ENCODE data around the gene TRAF2.

TRAF2 gene

GRCh38 chr9:136964171-136964689, 77.9 kb downstream of the TRAF2 start:
- Histone ChIP-seq H2AFZ (ENCODE audit: low read length) (no peak overlapping the region), H3F3A (ENCODE audit: insufficient read depth, low read length) (no peaks in the 10 kb centered on the region), H4K20me1 (ENCODE audit: insufficient read depth, low read length) (no peaks in the 10 kb centered on the region), H3K9me3 (replicated peaks; ENCODE audit: insufficient read depth, low read length) (no peaks in the 10 kb centered on the region), H3K4me3 (ENCODE audit: low read length) (no peak overlapping the region), H3K4me1 (ENCODE audit: low read length) (no peaks in the 10 kb centered on the region), H3K27ac (ENCODE audit: low read length) (no peak overlapping the region), H3K9ac (ENCODE audit: low read length) (no peak overlapping the region), H3K9me2 (replicated peaks; ENCODE audit: insufficient read depth, low read length) (no peaks in the 10 kb centered on the region), H3K79me2 (ENCODE audit: low read length) (no peaks in the 10 kb centered on the region), H3K36me3 (replicated peaks; ENCODE audit: insufficient read depth, low read length) (no peaks in the 10 kb centered on the region), H3K27me3 (replicated peaks; ENCODE audit: insufficient read depth, low read length) (peaks cover 70% of the 10 kb centered on the region), H3K4me2 (ENCODE audit: low read depth, low read length) (peak overlapping the region; percentile 14; the same call in 1 of the 2 replicates)
- TF ChIP-seq, protein P1, sequence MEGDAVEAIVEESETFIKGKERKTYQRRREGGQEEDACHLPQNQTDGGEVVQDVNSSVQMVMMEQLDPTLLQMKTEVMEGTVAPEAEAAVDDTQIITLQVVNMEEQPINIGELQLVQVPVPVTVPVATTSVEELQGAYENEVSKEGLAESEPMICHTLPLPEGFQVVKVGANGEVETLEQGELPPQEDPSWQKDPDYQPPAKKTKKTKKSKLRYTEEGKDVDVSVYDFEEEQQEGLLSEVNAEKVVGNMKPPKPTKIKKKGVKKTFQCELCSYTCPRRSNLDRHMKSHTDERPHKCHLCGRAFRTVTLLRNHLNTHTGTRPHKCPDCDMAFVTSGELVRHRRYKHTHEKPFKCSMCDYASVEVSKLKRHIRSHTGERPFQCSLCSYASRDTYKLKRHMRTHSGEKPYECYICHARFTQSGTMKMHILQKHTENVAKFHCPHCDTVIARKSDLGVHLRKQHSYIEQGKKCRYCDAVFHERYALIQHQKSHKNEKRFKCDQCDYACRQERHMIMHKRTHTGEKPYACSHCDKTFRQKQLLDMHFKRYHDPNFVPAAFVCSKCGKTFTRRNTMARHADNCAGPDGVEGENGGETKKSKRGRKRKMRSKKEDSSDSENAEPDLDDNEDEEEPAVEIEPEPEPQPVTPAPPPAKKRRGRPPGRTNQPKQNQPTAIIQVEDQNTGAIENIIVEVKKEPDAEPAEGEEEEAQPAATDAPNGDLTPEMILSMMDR (IDR thresholded peaks at IDR 0.05; ENCODE audit: low read length): no peak
- TF ChIP-seq EZH2 (optimal IDR thresholded peaks at IDR 0.05; ENCODE audit: low read depth, low read length) (no peak), EZH2phosphoT487 (IDR thresholded peaks at IDR 0.05; ENCODE audit: low read length) (no peak)
- no peak for DNase-seq

GRCh38 chr9:136964833-136965422, 78.6 kb downstream of the TRAF2 start:
- no peak for TF ChIP-seq EZH2 (optimal IDR thresholded peaks at IDR 0.05; ENCODE audit: low read depth, low read length)
- TF ChIP-seq, protein P1 (IDR thresholded peaks at IDR 0.05; ENCODE audit: low read length): no peak
- TF ChIP-seq EZH2phosphoT487 (IDR thresholded peaks at IDR 0.05; ENCODE audit: low read length): no peak
- Histone ChIP-seq H3F3A (ENCODE audit: insufficient read depth, low read length) (no peaks in the 10 kb centered on the region), H3K27me3 (replicated peaks; ENCODE audit: insufficient read depth, low read length) (peaks cover 68% of the 10 kb centered on the region), H2AFZ (ENCODE audit: low read length) (no peak overlapping the region), H3K4me2 (ENCODE audit: low read depth, low read length) (peak overlapping the region; percentile 14; the same call in 1 of the 2 replicates), H3K9me2 (replicated peaks; ENCODE audit: insufficient read depth, low read length) (no peaks in the 10 kb centered on the region), H3K79me2 (ENCODE audit: low read length) (no peaks in the 10 kb centered on the region), H3K9me3 (replicated peaks; ENCODE audit: insufficient read depth, low read length) (no peaks in the 10 kb centered on the region), H4K20me1 (ENCODE audit: insufficient read depth, low read length) (no peaks in the 10 kb centered on the region), H3K4me3 (ENCODE audit: low read length) (no peak overlapping the region), H3K9ac (ENCODE audit: low read length) (no peak overlapping the region), H3K27ac (ENCODE audit: low read length) (no peak overlapping the region), H3K36me3 (replicated peaks; ENCODE audit: insufficient read depth, low read length) (no peaks in the 10 kb centered on the region), H3K4me1 (ENCODE audit: low read length) (no peaks in the 10 kb centered on the region)
- DNase-seq: no peak

GRCh38 chr9:136965771-136966484, 79.6 kb downstream of the TRAF2 start:
- Histone ChIP-seq H3K27me3 (replicated peaks; ENCODE audit: insufficient read depth, low read length) (peaks cover 72% of the 10 kb centered on the region), H3K4me2 (ENCODE audit: low read depth, low read length) (no peak overlapping the region), H3K36me3 (replicated peaks; ENCODE audit: insufficient read depth, low read length) (no peaks in the 10 kb centered on the region), H3K27ac (ENCODE audit: low read length) (no peak overlapping the region), H3K4me1 (ENCODE audit: low read length) (no peaks in the 10 kb centered on the region), H3F3A (ENCODE audit: insufficient read depth, low read length) (no peaks in the 10 kb centered on the region), H3K4me3 (ENCODE audit: low read length) (no peak overlapping the region), H4K20me1 (ENCODE audit: insufficient read depth, low read length) (no peaks in the 10 kb centered on the region), H3K79me2 (ENCODE audit: low read length) (no peaks in the 10 kb centered on the region), H3K9me3 (replicated peaks; ENCODE audit: insufficient read depth, low read length) (no peaks in the 10 kb centered on the region), H3K9ac (ENCODE audit: low read length) (no peak overlapping the region), H2AFZ (ENCODE audit: low read length) (no peak overlapping the region), H3K9me2 (replicated peaks; ENCODE audit: insufficient read depth, low read length) (no peaks in the 10 kb centered on the region)
- DNase-seq: peak; percentile 21
- TF ChIP-seq, protein P1 (IDR thresholded peaks at IDR 0.05; ENCODE audit: low read length): no peak
- TF ChIP-seq EZH2phosphoT487 (IDR thresholded peaks at IDR 0.05; ENCODE audit: low read length) (no peak), EZH2 (optimal IDR thresholded peaks at IDR 0.05; ENCODE audit: low read depth, low read length) (no peak)

Data from MM.1S (cell line).